Bone marrow (tissue), 2 donors: Measurements from ENCODE around the gene PCBD2.
"Not testable (repeated sequence)": the region's sequence is repeated elsewhere in the genome, so short reads cannot be mapped to it uniquely, and the experiment has no call there.

Source experiments
- DNase-seq, 2 donors: peaks; one replicate each; lab custom pipeline; 2025; lab: John Stamatoyannopoulos, UW

Gene PCBD2

GRCh38 chr5:134904610-134905245 lies at the start of gene PCBD2:
Gene PCBD2 (plus strand): TSS chr5:134905131. CDS start chr5:134905140, 9 bp downstream.
- peak; percentile 68 to 96 for DNase-seq

- DNase-seq: not testable (repeated sequence)
Observed at GRCh38 chr5:134856465-134856864, 48.5 kb upstream of the PCBD2 start.

- DNase-seq: no peak
Observed at GRCh38 chr5:134857401-134857800, 47.5 kb upstream of the PCBD2 start.

- DNase-seq: no peak
Observed at GRCh38 chr5:134864707-134865106, 40.2 kb upstream of the PCBD2 start.

- DNase-seq: no peak
Observed at GRCh38 chr5:134873494-134873893, 31.4 kb upstream of the PCBD2 start.

GRCh38 chr5:134873987-134874830 lies 30.7 kb upstream of the PCBD2 start, which contains the start of gene TXNDC15:
Gene TXNDC15 (plus strand): TSS chr5:134874371. CDS start chr5:134874428, 57 bp downstream.
- DNase-seq: peak; percentile 58 to 75

GRCh38 chr5:134874831-134875655 lies 29.9 kb upstream of the PCBD2 start:
- DNase-seq: peak in 1 of 2 donors; percentile 30

- no peak for DNase-seq
Observed at GRCh38 chr5:134877159-134877558, 27.8 kb upstream of the PCBD2 start.

DNA sequence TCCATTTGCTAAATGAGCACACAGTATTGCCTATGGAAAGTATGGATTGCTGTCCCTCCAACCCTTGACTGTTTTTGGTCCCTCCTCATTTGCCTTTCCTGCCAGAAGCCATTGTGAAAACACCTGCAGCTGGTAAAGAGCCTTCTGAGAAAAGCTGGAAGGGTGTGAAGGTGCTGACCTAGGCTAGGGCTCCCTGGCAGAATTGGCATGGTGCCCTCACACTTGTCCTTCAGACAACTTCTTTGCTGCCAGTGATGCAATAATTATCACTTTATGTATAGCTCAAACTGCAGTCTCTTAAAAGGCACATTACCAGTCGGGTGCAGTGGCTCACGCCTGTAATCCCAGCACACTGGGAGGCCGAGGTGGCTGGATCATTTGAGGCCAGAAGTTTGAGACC lies 26.5 kb upstream of the PCBD2 start:
- DNase-seq: no peak

- DNase-seq: no peak
Observed at GRCh38 chr5:134879456-134879855, 25.5 kb upstream of the PCBD2 start.

DNA sequence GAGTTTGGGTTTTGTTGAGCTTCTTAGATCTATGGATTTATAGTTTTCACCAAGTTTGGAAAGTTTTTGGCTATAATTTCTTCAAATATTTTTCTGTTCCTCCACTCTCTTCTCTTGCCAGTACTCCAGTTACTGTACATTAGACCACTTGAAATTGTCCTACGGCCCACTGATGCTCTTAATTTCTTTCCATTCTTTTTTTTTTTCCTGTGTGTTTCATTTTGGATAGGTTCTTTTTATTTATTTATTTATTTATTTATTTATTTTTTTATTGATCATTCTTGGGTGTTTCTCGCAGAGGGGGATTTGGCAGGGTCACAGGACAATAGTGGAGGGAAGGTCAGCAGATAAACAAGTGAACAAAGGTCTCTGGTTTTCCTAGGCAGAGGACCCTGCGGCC lies 24.0 kb upstream of the PCBD2 start:
- DNase-seq: not testable (repeated sequence)

- DNase-seq: not testable (repeated sequence)
Observed at GRCh38 chr5:134881711-134882110, 23.2 kb upstream of the PCBD2 start.

GRCh38 chr5:134887593-134888159 lies 17.3 kb upstream of the PCBD2 start:
- DNase-seq: no peak

GRCh38 chr5:134889335-134889734 lies 15.6 kb upstream of the PCBD2 start:
- DNase-seq: no peak

DNA sequence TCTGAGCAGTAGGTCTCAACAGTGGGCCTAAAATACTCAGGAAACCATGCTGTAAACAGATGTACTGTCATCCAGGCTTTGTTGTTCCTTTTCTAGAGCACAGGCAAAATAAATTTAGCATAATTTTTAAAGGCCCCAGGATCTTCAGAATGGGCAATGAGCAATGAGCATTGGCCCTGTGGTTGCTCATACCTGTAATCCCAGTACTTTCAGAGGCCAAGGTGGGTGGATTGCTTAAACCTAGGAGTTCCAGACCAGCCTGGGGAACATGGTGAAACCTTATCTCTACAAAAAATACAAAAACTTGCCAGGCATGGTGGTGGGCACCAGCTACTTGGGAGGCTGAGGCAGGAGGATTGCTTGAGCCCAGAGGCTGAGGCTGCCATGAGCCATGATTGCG lies 13.5 kb upstream of the PCBD2 start:
- DNase-seq: no peak

- no peak for DNase-seq
Observed at GRCh38 chr5:134892282-134892681, 12.6 kb upstream of the PCBD2 start.

DNA sequence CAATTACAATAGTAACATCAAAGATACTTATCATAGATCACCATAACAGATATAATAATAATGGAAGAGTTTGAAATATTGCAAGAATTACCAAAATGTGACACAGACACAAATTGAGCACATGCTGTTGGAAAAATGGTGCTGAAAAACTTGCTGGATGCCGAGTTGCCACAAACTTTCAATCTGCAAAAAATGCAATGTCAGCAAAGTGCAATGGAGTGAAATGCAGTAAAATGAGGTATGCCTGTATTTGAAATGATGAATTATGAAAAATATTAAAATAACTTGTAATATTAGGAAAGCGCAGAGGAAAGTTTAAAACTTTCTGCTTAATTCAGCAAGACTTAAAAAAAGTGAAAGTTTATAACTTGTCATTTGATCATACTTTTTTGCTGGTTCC lies 12.0 kb upstream of the PCBD2 start:
- DNase-seq: no peak

DNA sequence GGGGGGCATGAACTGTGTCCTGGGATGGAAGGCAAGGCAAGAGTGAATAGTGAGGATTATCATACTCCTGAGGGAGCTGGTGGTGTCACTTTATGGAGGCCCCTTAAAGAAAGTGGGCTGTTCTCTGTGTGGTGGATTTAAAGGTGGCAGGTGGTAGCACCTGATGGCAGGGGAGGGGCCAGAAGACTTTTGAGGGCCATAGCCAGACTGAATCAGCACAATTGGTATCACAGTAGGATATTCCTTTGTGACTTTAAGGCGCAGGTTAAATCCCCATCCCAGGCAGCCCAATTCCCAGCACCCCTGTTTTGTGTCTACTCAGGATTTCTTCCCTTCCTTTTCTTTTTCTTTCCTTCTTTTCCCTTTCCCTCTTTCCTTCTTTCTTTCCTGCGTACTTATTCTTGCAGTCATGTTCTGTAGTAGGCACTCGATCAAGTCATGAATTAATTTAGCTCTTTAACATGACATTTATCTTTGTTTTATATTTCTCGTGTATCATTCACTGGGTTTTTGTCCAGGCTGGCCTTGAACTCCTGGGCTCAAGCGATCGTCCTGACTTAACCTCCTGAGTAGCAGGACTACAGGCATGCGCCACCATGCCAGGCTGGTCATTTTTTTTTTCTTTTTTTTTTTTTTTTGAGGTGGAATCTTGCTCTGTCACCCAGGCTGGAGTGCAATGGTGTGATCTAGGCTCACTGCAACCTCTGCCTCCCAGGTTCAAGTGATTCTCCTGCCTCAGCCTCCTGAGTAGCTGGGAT lies 11.0 kb upstream of the PCBD2 start:
- DNase-seq: no peak

GRCh38 chr5:134902071-134902801 lies 2.7 kb upstream of the PCBD2 start:
- peak in 1 of 2 donors; percentile 81 for DNase-seq

GRCh38 chr5:134905246-134905996 lies 490 bp downstream of the PCBD2 start:
- DNase-seq: peak; percentile 65 to 84
